HEK293T (cell line): Measurements from ENCODE around the gene RHOXF2.
"Not testable (repeated sequence)": the region's sequence is repeated elsewhere in the genome, so short reads cannot be mapped to it uniquely, and the experiment has no call there.

Experiments used
- CTCF ChIA-PET: fragments of 350-600 bp; formaldehyde crosslinking; extraction: SDS; loops from one replicate; lab custom pipeline; 2021; ENCODE audit warnings: antibody characterized with exemption, inconsistent platforms; lab: Yijun Ruan, JAX
- POLR2A ChIA-PET: fragments of 350-600 bp; formaldehyde crosslinking; extraction: SDS; loops from one replicate; lab custom pipeline; 2020; ENCODE audit warnings: antibody characterized with exemption, inconsistent platforms; lab: Yijun Ruan, JAX
- DNase-seq: peaks from one replicate; pipeline ENCODE4 v3.0.0; 2012; ENCODE audit warnings: mixed read lengths; ENCODE audit errors: extremely low spot score
- ARNT ChIP-seq: fragments of 450-650 bp; IDR thresholded peaks from 2 replicates; pipeline ENCODE4 v1.6.1; 2017; ENCODE audit warnings: mild to moderate bottlenecking
- BHLHE40 ChIP-seq: fragments of 450-650 bp; IDR thresholded peaks from 2 replicates; pipeline ENCODE4 v1.6.1; 2016; ENCODE audit warnings: mild to moderate bottlenecking, moderate library complexity, borderline replicate concordance
- CTBP1 ChIP-seq: fragments of 450-650 bp; IDR thresholded peaks from 2 replicates; pipeline ENCODE4 v1.6.1; 2016; ENCODE audit warnings: borderline replicate concordance
- ELF4 ChIP-seq: fragments of 450-650 bp; IDR thresholded peaks from 2 replicates; pipeline ENCODE4 v1.6.1; 2017; ENCODE audit warnings: antibody characterized with exemption
- FOXA1 ChIP-seq: fragments of 450-650 bp; IDR thresholded peaks from 2 replicates; pipeline ENCODE4 v1.6.1; 2016; ENCODE audit warnings: mild to moderate bottlenecking
- FOXK2 ChIP-seq: fragments of 450-650 bp; IDR thresholded peaks from 2 replicates; pipeline ENCODE4 v1.6.1; 2016; ENCODE audit warnings: mild to moderate bottlenecking
- FOXM1 ChIP-seq: fragments of 450-650 bp; IDR thresholded peaks from 2 replicates; pipeline ENCODE4 v1.6.1; 2017; ENCODE audit warnings: mild to moderate bottlenecking, borderline replicate concordance
- HDGF ChIP-seq: fragments of 450-650 bp; IDR thresholded peaks from 2 replicates; pipeline ENCODE4 v1.6.1; 2017; ENCODE audit warnings: antibody characterized with exemption, borderline replicate concordance
- L3MBTL2 ChIP-seq: fragments of 450-650 bp; conservative IDR thresholded peaks from 2 replicates; pipeline ENCODE4 v1.6.1; 2016; ENCODE audit warnings: mild to moderate bottlenecking
- LEF1 ChIP-seq: fragments of 450-650 bp; IDR thresholded peaks from 2 replicates; pipeline ENCODE4 v1.6.1; 2017; ENCODE audit warnings: mild to moderate bottlenecking, borderline replicate concordance
- NFRKB ChIP-seq: fragments of 450-650 bp; IDR thresholded peaks from 2 replicates; pipeline ENCODE4 v1.6.1; 2016; ENCODE audit warnings: mild to moderate bottlenecking, moderate library complexity
- SP1 ChIP-seq: fragments of 450-650 bp; IDR thresholded peaks from 2 replicates; pipeline ENCODE4 v1.6.1; 2017
- SUZ12 ChIP-seq: fragments of 450-650 bp; IDR thresholded peaks from 2 replicates; pipeline ENCODE4 v1.6.1; 2016; ENCODE audit warnings: mild to moderate bottlenecking
- TARDBP ChIP-seq: fragments of 450-650 bp; IDR thresholded peaks from 2 replicates; pipeline ENCODE4 v1.6.1; 2016
- ZNF384 ChIP-seq: fragments of 450-650 bp; IDR thresholded peaks from 2 replicates; pipeline ENCODE4 v1.6.1; 2016
- TF ChIP-seq, protein P1 (sequence below): fragments of 450-650 bp; IDR thresholded peaks from 2 replicates; pipeline ENCODE4 v1.6.1; 2016

The RHOXF2 gene

DNA sequence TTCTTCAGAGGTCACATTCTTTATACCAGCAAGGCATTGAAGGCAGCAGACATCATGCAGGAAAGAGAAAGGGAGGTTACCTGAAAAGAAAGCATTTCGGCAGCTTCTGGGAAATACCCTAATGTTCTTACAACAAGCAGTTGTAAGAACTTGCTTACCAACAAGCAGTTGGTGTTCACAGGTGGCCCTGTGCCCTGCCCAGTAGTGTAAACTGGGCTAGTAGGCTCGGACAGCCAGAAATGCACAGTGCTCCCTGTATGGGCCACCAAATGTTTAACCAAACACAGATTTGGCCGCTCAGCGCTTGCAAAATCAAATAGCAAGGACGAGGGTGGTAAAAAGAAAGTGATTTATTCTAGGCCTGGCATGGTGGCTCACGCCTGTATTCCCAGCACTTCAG, 22.3 kb upstream of the RHOXF2 start:
- no peak for TF ChIP-seq ZNF384
- no peak for TF ChIP-seq ELF4
- no peak for TF ChIP-seq LEF1
- TF ChIP-seq FOXK2, result no peak
- no peak for TF ChIP-seq HDGF
- ChIA-PET CTCF (no interaction called here), POLR2A (no interaction called here)
- no peak for DNase-seq

- TF ChIP-seq SP1 (no peak), SUZ12 (no peak), ARNT (no peak), CTBP1 (no peak), L3MBTL2 (no peak), HDGF (no peak), FOXM1 (no peak), ZNF384 (no peak), BHLHE40 (no peak), NFRKB (no peak), LEF1 (no peak)
- TF ChIP-seq, protein P1, sequence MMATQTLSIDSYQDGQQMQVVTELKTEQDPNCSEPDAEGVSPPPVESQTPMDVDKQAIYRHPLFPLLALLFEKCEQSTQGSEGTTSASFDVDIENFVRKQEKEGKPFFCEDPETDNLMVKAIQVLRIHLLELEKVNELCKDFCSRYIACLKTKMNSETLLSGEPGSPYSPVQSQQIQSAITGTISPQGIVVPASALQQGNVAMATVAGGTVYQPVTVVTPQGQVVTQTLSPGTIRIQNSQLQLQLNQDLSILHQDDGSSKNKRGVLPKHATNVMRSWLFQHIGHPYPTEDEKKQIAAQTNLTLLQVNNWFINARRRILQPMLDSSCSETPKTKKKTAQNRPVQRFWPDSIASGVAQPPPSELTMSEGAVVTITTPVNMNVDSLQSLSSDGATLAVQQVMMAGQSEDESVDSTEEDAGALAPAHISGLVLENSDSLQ, result no peak
- DNase-seq, result no peak
- ChIA-PET POLR2A (no interaction called here), CTCF (no interaction called here)
Measured at GRCh38 chrX:120136840-120137239, 21.6 kb upstream of the RHOXF2 start.

DNA sequence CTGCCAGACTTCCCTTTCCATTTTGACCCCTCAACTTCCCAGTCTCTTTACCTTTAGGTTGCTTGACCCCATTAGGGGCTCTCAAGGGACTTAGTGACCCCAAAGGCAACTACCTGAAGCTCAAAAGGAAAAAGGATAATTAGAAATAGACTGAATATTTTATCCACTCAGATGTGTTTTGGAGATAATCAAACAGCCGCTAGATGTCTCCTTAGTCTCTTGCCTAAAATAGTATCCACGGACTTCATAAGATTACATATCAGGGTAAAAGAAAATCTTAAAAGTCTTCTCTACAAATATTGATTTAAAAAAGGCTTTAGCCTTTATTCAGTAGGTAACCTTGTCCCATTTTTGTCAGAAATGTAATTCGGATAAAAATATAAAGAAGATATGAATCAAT, 21.0 kb upstream of the RHOXF2 start:
- ChIA-PET CTCF (no interaction called here), POLR2A (no interaction called here)
- TF ChIP-seq BHLHE40 (no peak), FOXM1 (no peak), SP1 (no peak), NFRKB (no peak), FOXA1 (no peak), ELF4 (no peak), CTBP1 (no peak), HDGF (no peak), LEF1 (no peak), TARDBP (no peak), ZNF384 (no peak), L3MBTL2 (no peak), SUZ12 (no peak), ARNT (no peak)
- TF ChIP-seq, protein P1, result no peak
- no peak for DNase-seq

DNA sequence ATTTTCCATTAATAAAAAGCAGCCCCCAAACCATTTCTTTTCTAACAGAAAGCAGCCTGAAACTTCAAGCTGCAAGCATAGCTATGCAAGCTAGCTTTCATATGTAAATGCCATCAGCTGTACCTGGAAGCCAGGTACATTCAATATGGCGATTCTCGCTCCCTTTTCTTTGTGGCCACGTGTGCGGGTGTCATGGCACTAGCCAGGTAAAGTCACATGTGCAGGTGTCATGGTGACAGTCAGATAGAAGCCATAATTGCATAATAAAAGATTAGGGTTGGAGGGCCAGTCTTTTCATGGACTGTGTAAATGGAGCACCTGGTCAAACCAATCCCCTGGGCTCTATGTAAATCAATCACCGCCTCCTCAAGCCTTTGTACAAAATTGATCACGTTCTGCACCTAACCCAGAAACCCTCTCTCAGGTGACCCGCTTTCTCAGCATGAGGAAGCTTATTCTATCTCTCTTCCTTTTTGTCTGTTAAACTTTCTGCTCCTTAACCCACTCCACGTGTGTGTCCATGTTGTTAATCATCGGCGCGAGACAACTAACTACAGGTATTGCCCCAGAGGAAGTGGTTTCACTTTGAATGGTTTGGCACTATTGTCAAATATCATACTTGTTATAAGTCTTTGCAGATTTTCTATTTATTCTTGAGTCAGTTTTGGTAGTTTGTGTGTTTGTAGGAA, 18.0 kb upstream of the RHOXF2 start:
- POLR2A ChIA-PET, result no interaction called here
- no peak for DNase-seq
- no peak for TF ChIP-seq ELF4
- TF ChIP-seq CTBP1, result no peak
- no peak for TF ChIP-seq HDGF
- no peak for TF ChIP-seq SUZ12
- TF ChIP-seq NFRKB, result no peak
- TF ChIP-seq, protein P1, result no peak
- no peak for TF ChIP-seq FOXK2
- TF ChIP-seq ARNT, result no peak
- no peak for TF ChIP-seq L3MBTL2
- TF ChIP-seq FOXM1, result no peak
- no peak for TF ChIP-seq LEF1
- TF ChIP-seq SP1, result no peak
- no peak for TF ChIP-seq BHLHE40
- TF ChIP-seq ZNF384, result no peak
- TF ChIP-seq TARDBP, result no peak
- TF ChIP-seq FOXA1, result no peak
- CTCF ChIA-PET, result no interaction called here

- DNase-seq, result no peak
- TF ChIP-seq BHLHE40, result no peak
- TF ChIP-seq FOXK2, result no peak
- no peak for TF ChIP-seq SUZ12
- ChIA-PET CTCF (no interaction called here), POLR2A (no interaction called here)
Measured at GRCh38 chrX:120144178-120144844, 14.1 kb upstream of the RHOXF2 start.

- POLR2A ChIA-PET, result no interaction called here
- no peak for TF ChIP-seq LEF1
- TF ChIP-seq, protein P1, result no peak
- TF ChIP-seq TARDBP, result no peak
- no peak for TF ChIP-seq FOXK2
- no peak for TF ChIP-seq L3MBTL2
- no peak for TF ChIP-seq FOXA1
- no peak for TF ChIP-seq CTBP1
- TF ChIP-seq SP1, result no peak
- TF ChIP-seq SUZ12, result no peak
- no peak for TF ChIP-seq FOXM1
- no peak for TF ChIP-seq NFRKB
- no peak for TF ChIP-seq HDGF
- no peak for TF ChIP-seq BHLHE40
- no peak for TF ChIP-seq ZNF384
- TF ChIP-seq ARNT, result no peak
- CTCF ChIA-PET, result no interaction called here
- no peak for DNase-seq
Measured at GRCh38 chrX:120145295-120145925, 13.0 kb upstream of the RHOXF2 start.

DNA sequence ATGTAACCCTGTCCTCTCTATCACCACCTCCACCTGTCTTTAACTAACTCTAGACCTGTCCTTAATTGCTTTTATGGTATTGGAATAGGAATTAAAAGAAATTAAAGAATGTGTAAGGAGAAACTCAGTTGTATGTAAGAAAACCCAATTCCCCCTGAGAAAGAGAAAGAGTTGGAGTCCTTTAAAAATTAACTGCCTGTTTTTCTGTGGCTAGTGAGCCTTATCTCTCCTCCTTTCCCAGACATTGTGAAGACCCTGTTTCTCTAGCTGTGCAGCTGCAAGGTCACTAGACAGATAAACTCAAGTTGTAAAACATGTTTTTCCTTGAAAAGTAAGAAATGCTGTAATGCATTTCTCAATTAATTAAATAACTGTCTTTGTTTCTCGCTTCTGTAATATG, 12.1 kb upstream of the RHOXF2 start:
- DNase-seq, POLR2A ChIA-PET, CTCF ChIA-PET: not testable (repeated sequence)
